ENCODE results near the gene ERVW-1. TPM values are rescaled to one million over a fixed set of nuclear protein-coding genes. Genes with fewer than 3 reads are reported as not detected.
A peak's percentile ranks its signal among the peaks of the same experiment; 100 is the strongest.

ERVW-1 gene
- total and polyA plus RNA-seq, 2 of the 13 experiments (the other 11 are each of a cell fraction or from before 2014, with no cell fraction given): not detected

DNA sequence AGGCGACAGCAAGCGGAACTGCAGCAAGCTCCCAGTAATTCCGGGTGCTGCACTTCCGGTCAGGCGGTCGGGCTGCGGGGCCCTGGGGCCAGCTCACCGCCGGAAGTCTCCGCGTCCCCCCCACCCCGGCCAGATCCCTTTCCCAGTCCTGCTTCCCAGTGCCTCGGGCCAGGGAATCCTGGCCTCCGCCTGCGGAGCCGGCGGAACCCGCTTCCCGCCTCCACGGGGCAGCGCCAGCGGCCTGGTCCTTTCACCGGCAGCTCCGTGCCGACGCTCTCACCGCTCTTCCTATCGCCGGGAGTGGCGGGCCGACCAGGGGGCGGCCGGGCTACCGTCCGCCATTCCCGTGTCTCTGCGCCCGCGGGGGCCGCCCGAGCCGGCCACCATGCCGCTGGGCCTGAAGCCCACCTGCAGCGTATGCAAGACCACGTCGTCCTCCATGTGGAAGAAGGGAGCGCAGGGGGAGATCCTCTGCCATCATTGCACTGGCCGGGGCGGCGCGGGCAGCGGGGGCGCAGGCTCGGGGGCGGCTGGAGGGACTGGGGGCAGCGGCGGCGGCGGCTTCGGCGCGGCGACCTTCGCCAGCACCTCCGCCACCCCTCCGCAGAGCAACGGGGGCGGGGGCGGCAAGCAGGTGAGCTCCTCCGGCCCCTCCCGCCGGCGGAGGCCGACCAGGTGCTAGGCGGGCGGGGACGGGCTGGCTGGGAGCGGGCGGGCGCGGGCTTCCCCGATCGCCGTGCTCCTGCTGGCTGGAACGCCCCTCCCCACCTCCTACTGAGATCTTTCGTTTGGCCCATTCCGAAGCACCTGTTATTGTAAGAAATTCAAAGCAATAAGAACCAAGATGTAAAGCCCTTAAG is 30.2 kb downstream of the ERVW-1 start, which contains the start of gene GATAD1 (continued):
- TF ChIP-seq ZBTB20 (CRISPR knock-in tag; IDR thresholded peaks at IDR 0.05; ENCODE audit: borderline replicate concordance, low read depth): no peak
- TF ChIP-seq, protein P1, sequence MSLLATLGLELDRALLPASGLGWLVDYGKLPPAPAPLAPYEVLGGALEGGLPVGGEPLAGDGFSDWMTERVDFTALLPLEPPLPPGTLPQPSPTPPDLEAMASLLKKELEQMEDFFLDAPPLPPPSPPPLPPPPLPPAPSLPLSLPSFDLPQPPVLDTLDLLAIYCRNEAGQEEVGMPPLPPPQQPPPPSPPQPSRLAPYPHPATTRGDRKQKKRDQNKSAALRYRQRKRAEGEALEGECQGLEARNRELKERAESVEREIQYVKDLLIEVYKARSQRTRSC (CRISPR knock-in tag; IDR thresholded peaks at IDR 0.05; ENCODE audit: low read depth): no peak
- no peak for TF ChIP-seq NFATC3 (CRISPR knock-in tag; IDR thresholded peaks at IDR 0.05)
- TF ChIP-seq PITX1 (CRISPR knock-in tag; IDR thresholded peaks at IDR 0.05): peak; percentile 16; the same call in 1 of the 2 replicates
- no peak for TF ChIP-seq RNF2 (conservative IDR thresholded peaks at IDR 0.05; ENCODE audit: low read depth)
- peak; percentile 79 for TF ChIP-seq RBM39 (IDR thresholded peaks at IDR 0.05; ENCODE audit: low read depth, low read length, poor library complexity, severe bottlenecking)
- no peak for TF ChIP-seq MTA3 (CRISPR knock-in tag; IDR thresholded peaks at IDR 0.05)
- TF ChIP-seq KAT8 (CRISPR knock-in tag; IDR thresholded peaks at IDR 0.05): peak; percentile 93
- no peak for TF ChIP-seq PHB2 (IDR thresholded peaks at IDR 0.05; ENCODE audit: partially characterized antibody)
- no peak for TF ChIP-seq HES4 (CRISPR knock-in tag; IDR thresholded peaks at IDR 0.05; ENCODE audit: borderline replicate concordance)
- TF ChIP-seq, protein P2, sequence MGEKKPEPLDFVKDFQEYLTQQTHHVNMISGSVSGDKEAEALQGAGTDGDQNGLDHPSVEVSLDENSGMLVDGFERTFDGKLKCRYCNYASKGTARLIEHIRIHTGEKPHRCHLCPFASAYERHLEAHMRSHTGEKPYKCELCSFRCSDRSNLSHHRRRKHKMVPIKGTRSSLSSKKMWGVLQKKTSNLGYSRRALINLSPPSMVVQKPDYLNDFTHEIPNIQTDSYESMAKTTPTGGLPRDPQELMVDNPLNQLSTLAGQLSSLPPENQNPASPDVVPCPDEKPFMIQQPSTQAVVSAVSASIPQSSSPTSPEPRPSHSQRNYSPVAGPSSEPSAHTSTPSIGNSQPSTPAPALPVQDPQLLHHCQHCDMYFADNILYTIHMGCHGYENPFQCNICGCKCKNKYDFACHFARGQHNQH (CRISPR knock-in tag; IDR thresholded peaks at IDR 0.05): peak; percentile 31; the same call in 1 of the 2 replicates
- TF ChIP-seq MIER3 (CRISPR knock-in tag; IDR thresholded peaks at IDR 0.05; ENCODE audit: borderline replicate concordance): peak; percentile 23; the same call in 1 of the 2 replicates
- TF ChIP-seq SRSF9 (IDR thresholded peaks at IDR 0.05; ENCODE audit: borderline replicate concordance, insufficient read depth, low read depth, low read length, poor library complexity, severe bottlenecking): no peak
- no peak for TF ChIP-seq ZNF44 (CRISPR knock-in tag; IDR thresholded peaks at IDR 0.05)
- TF ChIP-seq, protein P3, sequence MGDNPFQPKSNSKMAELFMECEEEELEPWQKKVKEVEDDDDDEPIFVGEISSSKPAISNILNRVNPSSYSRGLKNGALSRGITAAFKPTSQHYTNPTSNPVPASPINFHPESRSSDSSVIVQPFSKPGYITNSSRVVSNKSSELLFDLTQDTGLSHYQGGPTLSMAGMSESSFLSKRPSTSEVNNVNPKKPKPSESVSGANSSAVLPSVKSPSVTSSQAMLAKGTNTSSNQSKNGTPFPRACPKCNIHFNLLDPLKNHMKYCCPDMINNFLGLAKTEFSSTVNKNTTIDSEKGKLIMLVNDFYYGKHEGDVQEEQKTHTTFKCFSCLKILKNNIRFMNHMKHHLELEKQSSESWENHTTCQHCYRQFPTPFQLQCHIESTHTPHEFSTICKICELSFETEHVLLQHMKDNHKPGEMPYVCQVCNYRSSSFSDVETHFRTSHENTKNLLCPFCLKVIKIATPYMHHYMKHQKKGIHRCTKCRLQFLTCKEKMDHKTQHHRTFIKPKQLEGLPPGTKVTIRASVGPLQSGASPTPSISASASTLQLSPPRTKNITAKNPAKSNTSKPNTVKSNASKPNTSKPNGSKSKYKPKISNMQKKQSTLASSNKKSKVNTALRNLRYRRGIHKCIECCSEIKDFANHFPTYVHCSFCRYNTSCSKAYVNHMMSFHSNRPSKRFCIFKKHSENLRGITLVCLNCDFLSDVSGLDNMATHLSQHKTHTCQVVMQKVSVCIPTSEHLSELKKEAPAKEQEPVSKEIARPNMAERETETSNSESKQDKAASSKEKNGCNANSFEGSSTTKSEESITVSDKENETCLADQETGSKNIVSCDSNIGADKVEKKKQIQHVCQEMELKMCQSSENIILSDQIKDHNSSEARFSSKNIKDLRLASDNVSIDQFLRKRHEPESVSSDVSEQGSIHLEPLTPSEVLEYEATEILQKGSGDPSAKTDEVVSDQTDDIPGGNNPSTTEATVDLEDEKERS (CRISPR knock-in tag; IDR thresholded peaks at IDR 0.05): no peak
- TF ChIP-seq KAT7 (CRISPR knock-in tag; IDR thresholded peaks at IDR 0.05; ENCODE audit: borderline replicate concordance): no peak; the same call in 1 of the 2 replicates
- peak; percentile 14; the same call in 1 of the 2 replicates for TF ChIP-seq ZBTB21 (CRISPR knock-in tag; IDR thresholded peaks at IDR 0.05)
- peak; percentile 60; the same call in 1 of the 2 replicates for TF ChIP-seq ZNF510 (CRISPR knock-in tag; IDR thresholded peaks at IDR 0.05; ENCODE audit: low read depth)
- no peak for TF ChIP-seq JUN (CRISPR knock-in tag; IDR thresholded peaks at IDR 0.05)
- TF ChIP-seq RBFOX2 (IDR thresholded peaks at IDR 0.05; ENCODE audit: low read depth, low read length): peak; percentile 98
- TF ChIP-seq, protein P4, sequence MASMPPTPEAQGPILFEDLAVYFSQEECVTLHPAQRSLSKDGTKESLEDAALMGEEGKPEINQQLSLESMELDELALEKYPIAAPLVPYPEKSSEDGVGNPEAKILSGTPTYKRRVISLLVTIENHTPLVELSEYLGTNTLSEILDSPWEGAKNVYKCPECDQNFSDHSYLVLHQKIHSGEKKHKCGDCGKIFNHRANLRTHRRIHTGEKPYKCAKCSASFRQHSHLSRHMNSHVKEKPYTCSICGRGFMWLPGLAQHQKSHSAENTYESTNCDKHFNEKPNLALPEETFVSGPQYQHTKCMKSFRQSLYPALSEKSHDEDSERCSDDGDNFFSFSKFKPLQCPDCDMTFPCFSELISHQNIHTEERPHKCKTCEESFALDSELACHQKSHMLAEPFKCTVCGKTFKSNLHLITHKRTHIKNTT (CRISPR knock-in tag; IDR thresholded peaks at IDR 0.05): no peak
- no peak for TF ChIP-seq TCF12 (IDR thresholded peaks at IDR 0.05)
- peak; percentile 12; the same call in 1 of the 2 replicates for TF ChIP-seq TCF12 (CRISPR knock-in tag; IDR thresholded peaks at IDR 0.05)
- TF ChIP-seq TOPORS (CRISPR knock-in tag; IDR thresholded peaks at IDR 0.05): 0 out of 2 replicates have a peak, but pooled peaks have one; percentile 26
